GM10266 (cell line): ENCODE results near the gene AKAP9.
"Not testable (repeated sequence)": the region's sequence is repeated elsewhere in the genome, so short reads cannot be mapped to it uniquely, and the experiment has no call there.

Source experiments
- DNase-seq: peaks from one replicate; pipeline ENCODE4 v3.0.0; 2012; ENCODE audit errors: extremely low spot score
- TF ChIP-seq, protein P1 (sequence below): IDR thresholded peaks from 2 replicates; pipeline ENCODE4 v1.5.1; 2012; ENCODE audit warnings: mild to moderate bottlenecking, low read depth; ENCODE audit not compliant: control insufficient read depth, insufficient read depth; ENCODE audit errors: missing control alignments

Gene AKAP9

DNA sequence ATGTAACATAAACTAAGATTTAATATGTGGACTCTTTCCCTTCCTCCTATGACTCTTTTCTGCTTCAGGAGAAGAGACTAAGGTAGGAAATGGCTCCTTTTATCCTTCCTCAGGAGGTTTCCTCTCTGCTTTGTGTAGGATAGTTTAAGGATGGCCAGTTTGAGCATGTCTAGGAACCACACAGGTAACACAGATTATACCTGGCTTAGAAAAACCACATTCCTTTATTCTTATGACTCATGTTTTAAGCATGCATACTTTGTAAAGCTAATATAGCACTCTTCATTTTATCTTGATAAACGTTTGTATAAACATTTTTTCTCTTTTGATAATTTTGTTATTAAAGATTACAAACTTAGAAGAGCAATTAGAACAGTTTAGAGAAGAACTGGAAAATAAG, 135.8 kb downstream of the AKAP9 start:
- no peak for DNase-seq
- TF ChIP-seq, protein P1, sequence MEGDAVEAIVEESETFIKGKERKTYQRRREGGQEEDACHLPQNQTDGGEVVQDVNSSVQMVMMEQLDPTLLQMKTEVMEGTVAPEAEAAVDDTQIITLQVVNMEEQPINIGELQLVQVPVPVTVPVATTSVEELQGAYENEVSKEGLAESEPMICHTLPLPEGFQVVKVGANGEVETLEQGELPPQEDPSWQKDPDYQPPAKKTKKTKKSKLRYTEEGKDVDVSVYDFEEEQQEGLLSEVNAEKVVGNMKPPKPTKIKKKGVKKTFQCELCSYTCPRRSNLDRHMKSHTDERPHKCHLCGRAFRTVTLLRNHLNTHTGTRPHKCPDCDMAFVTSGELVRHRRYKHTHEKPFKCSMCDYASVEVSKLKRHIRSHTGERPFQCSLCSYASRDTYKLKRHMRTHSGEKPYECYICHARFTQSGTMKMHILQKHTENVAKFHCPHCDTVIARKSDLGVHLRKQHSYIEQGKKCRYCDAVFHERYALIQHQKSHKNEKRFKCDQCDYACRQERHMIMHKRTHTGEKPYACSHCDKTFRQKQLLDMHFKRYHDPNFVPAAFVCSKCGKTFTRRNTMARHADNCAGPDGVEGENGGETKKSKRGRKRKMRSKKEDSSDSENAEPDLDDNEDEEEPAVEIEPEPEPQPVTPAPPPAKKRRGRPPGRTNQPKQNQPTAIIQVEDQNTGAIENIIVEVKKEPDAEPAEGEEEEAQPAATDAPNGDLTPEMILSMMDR: no peak

DNA sequence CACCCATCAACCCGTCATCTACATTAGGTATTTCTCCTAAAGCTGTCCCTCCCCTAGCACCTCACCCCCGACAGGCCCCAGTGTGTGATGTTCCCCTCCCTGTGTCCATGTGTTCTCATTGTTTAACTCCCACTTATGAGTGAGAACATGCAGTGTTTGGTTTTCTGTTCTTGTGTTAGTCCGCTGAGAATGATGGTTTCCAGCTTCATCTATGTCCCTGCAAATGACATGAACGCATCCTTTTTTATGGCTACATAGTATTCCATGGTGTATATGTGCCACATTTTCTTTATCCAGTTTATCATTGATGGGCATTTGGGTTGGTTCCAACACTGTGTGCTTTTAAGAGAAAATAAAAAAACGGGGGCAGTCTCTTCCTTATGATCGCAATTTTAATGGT, 143.3 kb downstream of the AKAP9 start:
- not testable (repeated sequence) for DNase-seq

DNA sequence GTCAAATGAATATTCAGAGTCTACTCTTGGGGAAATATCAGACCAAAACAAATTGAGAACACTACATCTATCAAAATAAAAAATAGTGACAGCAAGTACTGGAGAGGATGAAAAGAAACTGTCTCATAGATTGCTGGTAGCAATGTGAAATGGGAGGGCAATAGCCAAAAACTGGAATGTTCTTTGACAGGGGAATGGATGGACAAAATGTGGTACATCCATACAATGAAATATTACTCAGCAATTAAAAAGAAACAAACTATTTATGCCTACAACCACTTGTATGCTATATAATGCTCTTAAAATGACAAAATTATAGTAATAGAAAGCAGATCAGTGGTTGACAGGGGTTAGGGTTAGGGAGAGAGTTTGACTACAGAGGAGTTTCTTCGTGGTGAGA, 147.6 kb downstream of the AKAP9 start:
- TF ChIP-seq, protein P1: no peak
- DNase-seq: no peak

DNA sequence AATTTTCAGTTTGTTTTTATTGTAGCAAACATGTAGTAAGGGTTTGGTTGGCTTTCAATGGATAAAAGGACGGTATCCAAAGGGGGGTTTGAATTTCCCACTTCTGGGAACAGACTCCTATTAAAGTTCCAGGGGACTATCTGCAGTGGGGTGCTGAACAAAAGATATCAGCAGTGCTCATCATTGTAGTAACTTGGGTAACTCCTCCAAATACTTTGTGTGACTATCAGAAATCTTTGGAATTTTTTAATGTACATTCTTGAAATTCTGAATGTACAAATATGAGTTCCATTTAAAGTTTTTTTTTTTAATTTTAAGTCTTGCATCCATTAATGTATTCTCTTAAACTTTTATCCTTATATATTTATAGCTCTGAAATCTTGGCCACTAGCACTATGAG, 151.5 kb downstream of the AKAP9 start:
- no peak for DNase-seq
- TF ChIP-seq, protein P1: no peak

DNA sequence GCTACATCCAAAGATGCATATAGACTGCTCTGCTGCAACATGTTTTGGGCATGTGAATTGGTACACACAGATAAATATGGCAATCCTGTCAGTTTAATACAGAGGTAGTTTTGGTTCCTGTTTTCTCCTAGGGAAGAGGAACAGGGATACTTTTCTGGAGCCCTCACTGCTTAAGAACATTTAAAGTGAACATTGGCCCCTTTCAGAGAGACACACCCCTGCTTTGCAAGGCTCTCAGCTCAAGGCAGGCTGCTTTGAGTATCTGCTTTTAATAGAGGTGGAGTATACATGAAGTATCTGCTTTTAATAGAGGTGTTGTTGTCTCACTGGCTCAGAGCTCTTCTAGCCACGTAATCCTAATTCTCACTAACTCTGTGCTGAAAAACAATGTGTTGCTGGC, 154.7 kb downstream of the AKAP9 start:
- TF ChIP-seq, protein P1: no peak
- DNase-seq: no peak

DNA sequence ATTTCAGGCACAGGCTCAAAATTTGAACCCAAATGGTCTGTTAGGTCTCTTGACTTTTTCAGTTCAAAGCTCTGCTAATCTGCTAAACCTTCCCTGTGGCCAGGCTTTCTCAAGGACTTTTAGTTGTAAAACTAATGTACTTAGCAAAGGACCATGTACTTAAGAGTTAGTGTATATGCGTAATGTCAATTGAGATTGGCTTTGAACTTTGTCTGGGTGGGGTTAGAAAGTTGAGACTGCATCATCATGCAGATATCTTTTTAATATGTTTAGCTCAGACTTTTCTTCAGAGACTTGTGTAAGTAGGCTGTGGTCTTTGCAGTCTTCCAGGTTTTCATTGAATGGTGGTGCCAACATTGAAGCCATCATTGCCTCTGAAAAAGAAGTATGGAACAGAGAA, 159.9 kb downstream of the AKAP9 start:
- TF ChIP-seq, protein P1: no peak
- DNase-seq: no peak

DNA sequence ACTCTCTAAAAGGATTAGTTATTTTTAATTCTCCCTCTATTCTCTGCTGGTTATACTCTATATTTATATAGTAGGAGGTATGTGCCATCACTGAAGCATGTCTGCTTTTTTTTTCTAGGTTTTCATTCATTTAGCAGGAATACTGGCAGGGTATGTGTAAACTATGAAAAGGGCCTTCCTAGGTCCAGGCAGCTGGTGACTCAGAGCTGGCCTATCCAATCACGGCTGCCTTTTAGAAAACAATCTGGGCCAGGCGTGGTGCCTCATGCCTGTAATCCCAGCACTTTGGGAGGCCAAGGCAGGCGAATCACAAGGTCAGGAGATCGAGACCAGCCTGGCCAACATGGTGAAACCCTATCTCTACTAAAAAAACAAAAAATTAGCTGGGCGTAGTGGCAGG, 162.2 kb downstream of the AKAP9 start:
- DNase-seq: not testable (repeated sequence)

DNA sequence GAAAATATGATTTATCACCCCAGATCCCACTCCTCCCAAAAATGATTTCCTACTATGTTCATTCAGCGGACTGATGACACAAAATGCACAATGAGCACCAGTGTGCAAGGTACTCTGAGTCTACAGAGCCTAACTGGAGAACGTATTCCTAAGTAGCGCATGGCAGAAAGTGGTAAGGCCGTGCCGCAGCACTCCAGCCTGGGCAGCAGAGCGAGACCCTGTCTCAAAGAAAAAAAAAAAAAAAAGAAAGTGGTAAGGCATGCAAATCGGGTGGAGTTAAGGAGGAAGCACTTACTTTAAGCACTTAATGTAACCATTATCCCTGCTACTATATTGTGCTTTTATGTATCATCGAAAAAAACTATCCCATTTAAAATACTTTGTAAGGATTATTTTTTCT, 168.2 kb downstream of the AKAP9 start:
- no peak for DNase-seq
- TF ChIP-seq, protein P1: no peak

DNA sequence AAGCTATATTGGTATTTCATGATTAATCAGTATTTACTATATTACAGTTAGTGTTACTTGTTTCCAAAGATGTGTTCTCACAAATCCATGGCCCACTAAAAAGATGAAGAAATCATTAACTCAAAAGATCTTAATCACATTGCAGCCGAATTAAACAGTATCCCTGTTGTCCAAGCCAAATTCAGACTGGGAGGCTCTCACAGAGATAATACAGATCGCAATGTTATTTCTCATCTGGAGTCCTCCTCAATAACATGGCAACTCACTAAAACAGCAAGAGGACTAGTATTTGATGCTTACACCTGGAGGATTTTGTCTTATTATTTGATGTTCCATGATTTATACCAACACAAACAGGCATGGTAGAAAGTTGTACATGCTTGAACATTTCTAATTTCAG, 170.2 kb downstream of the AKAP9 start:
- TF ChIP-seq, protein P1: no peak
- DNase-seq: no peak
